Activated CD4-positive, alpha-beta T cell treated with anti-CD3 and anti-CD28 coated beads for 36 hours (primary cell): ENCODE data around the gene COA6. TPM values are rescaled to one million over a fixed set of nuclear protein-coding genes. Genes with fewer than 3 reads are reported as not detected.
"Not testable (repeated sequence)": the region's sequence is repeated elsewhere in the genome, so short reads cannot be mapped to it uniquely, and the experiment has no call there.

Experiments
- ATAC-seq: fragments of 200-7000 bp; cut with Tn5 transposase; one replicate; pipeline ENCODE4 v1.10.0; 2021; ENCODE audit warnings: mild to moderate bottlenecking, moderate library complexity
- CTCF ChIA-PET: fragments of 350-600 bp; sonication (Branson Sonifier 250); formaldehyde crosslinking; loops from one replicate; lab custom pipeline; 2021; ENCODE audit warnings: antibody characterized with exemption; lab: Charles Lee
- POLR2A ChIA-PET: fragments of 350-600 bp; sonication (Branson Sonifier 250); formaldehyde crosslinking; loops from one replicate; lab custom pipeline; 2021; ENCODE audit warnings: antibody characterized with exemption, inconsistent platforms; lab: Charles Lee
- DNase-seq: peaks from one replicate; pipeline ENCODE4 v3.0.0-alpha.2; 2020
- H3K27ac Mint-ChIP-seq: one replicate; pipeline ENCODE4 v1.8.0; 2021; ENCODE audit warnings: mixed read lengths
- H3K27me3 Mint-ChIP-seq: one replicate; pipeline ENCODE4 v1.8.0; 2021; ENCODE audit warnings: mixed read lengths
- H3K36me3 Mint-ChIP-seq: one replicate; pipeline ENCODE4 v1.8.0; 2021; ENCODE audit warnings: low read depth, mixed read lengths
- H3K4me1 Mint-ChIP-seq: one replicate; pipeline ENCODE4 v1.8.0; 2021; ENCODE audit warnings: mixed read lengths
- H3K4me3 Mint-ChIP-seq: one replicate; pipeline ENCODE4 v1.8.0; 2021; ENCODE audit warnings: mild to moderate bottlenecking, moderate library complexity, mixed read lengths
- H3K9me3 Mint-ChIP-seq: one replicate; pipeline ENCODE4 v1.8.0; 2021; ENCODE audit warnings: low read depth, mixed read lengths
- intact Hi-C, 2 experiments: fragments of 100-400 bp; cut with DNase I in 1 of 2; cut with micrococcal nuclease in 1 of 2; formaldehyde crosslinking; loops; one replicate each; pipeline versions ENCODE4 v1.14.2 to v1.15.1; 2022 to 2024; cut with DNase I, micrococcal nuclease
- total RNA-seq, 2 experiments: library from RNA; stranded (reverse); gene quantifications; one replicate each; pipeline ENCODE4 v1.2.3, GENCODE V29; 2021

Gene COA6
- total RNA-seq, 2 experiments from 2014 or later = 56.5 to 69.5 TPM

- Mint-ChIP-seq H3K4me1 (no peaks in the 10 kb centered on the region), H3K36me3 (no peaks in the 10 kb centered on the region), H3K9me3 (peaks cover 20% of the 10 kb centered on the region), H3K4me3 (no peak overlapping the region), H3K27me3 (peaks cover 3% of the 10 kb centered on the region), H3K27ac (no peak overlapping the region)
- DNase-seq = no peak
- ChIA-PET POLR2A (no interaction called here), CTCF (interaction anchor here (0.8 to 1.2 kb wide), 3 partner anchors 18 to 226 kb away, joined by 3 to 6 read pairs (median 3); no protein-coding TSS in a partner anchor)
- intact Hi-C loops = no loop called here
- no peak for ATAC-seq
These were observed 32.7 kb upstream of the COA6 start for GRCh38 chr1:234340528-234340927.

- peaks cover 6% of the 10 kb centered on the region for H3K9me3 Mint-ChIP-seq
- H3K36me3 Mint-ChIP-seq = no peaks in the 10 kb centered on the region
- intact Hi-C loops = no loop called here
- CTCF ChIA-PET = interaction anchor here (1.3 kb wide), 1 partner anchor 16 kb away, joined by 5 read pairs; no protein-coding TSS in a partner anchor
- no peak for ATAC-seq
- POLR2A ChIA-PET = no interaction called here
- H3K4me3 Mint-ChIP-seq = no peak overlapping the region
- no peak overlapping the region for H3K27ac Mint-ChIP-seq
- H3K4me1 Mint-ChIP-seq = no peaks in the 10 kb centered on the region
- peaks cover 3% of the 10 kb centered on the region for H3K27me3 Mint-ChIP-seq
- no peak for DNase-seq
These were observed 30.5 kb upstream of the COA6 start for GRCh38 chr1:234342774-234343173.

GRCh38 chr1:234345237-234345636, 28.0 kb upstream of the COA6 start:
- intact Hi-C loops = no loop called here
- ChIA-PET POLR2A (no interaction called here), CTCF (interaction anchor here (1.2 to 1.3 kb wide), 2 partner anchors 19 to 35 kb away, joined by 3 read pairs; no protein-coding TSS in a partner anchor)
- no peaks in the 10 kb centered on the region for H3K4me1 Mint-ChIP-seq
- no peak overlapping the region for H3K4me3 Mint-ChIP-seq
- peaks cover 4% of the 10 kb centered on the region for H3K9me3 Mint-ChIP-seq
- H3K27ac Mint-ChIP-seq = no peak overlapping the region
- H3K27me3 Mint-ChIP-seq = peaks cover 8% of the 10 kb centered on the region
- H3K36me3 Mint-ChIP-seq = no peaks in the 10 kb centered on the region
- ATAC-seq (no peak), DNase-seq (no peak)

- intact Hi-C loops = no loop called here
- no peak overlapping the region for H3K4me3 Mint-ChIP-seq
- H3K4me1 Mint-ChIP-seq = no peaks in the 10 kb centered on the region
- POLR2A ChIA-PET = no interaction called here
- H3K36me3 Mint-ChIP-seq = no peaks in the 10 kb centered on the region
- H3K27me3 Mint-ChIP-seq = peaks cover 5% of the 10 kb centered on the region
- DNase-seq = no peak
- no peak overlapping the region for H3K27ac Mint-ChIP-seq
- CTCF ChIA-PET = interaction anchor here (0.7 to 1.0 kb wide), 2 partner anchors 9 to 22 kb away, joined by 3 read pairs; no protein-coding TSS in a partner anchor
- no peak for ATAC-seq
- no peaks in the 10 kb centered on the region for H3K9me3 Mint-ChIP-seq
These were observed 24.3 kb upstream of the COA6 start for GRCh38 chr1:234348964-234349363.

- no peaks in the 10 kb centered on the region for H3K9me3 Mint-ChIP-seq
- H3K36me3 Mint-ChIP-seq = no peaks in the 10 kb centered on the region
- no peaks in the 10 kb centered on the region for H3K27me3 Mint-ChIP-seq
- intact Hi-C loops = no loop called here
- no peak overlapping the region for H3K4me3 Mint-ChIP-seq
- peak; percentile 68 for ATAC-seq
- H3K27ac Mint-ChIP-seq = peak overlapping the region; percentile 51
- CTCF ChIA-PET = no interaction called here
- DNase-seq = no peak
- POLR2A ChIA-PET = no interaction called here
- H3K4me1 Mint-ChIP-seq = no peaks in the 10 kb centered on the region
These were observed 17.3 kb upstream of the COA6 start for GRCh38 chr1:234355782-234356510.

GRCh38 chr1:234356615-234357269, 16.5 kb upstream of the COA6 start:
- DNase-seq = peak; percentile 42
- H3K36me3 Mint-ChIP-seq, H3K27me3 Mint-ChIP-seq, intact Hi-C loops, H3K9me3 Mint-ChIP-seq, POLR2A ChIA-PET, H3K4me1 Mint-ChIP-seq: not testable (repeated sequence)
- CTCF ChIA-PET = interaction anchor here (0.7 to 1.6 kb wide), 3 partner anchors 8 to 201 kb away, joined by 3 to 4 read pairs (median 3); no protein-coding TSS in a partner anchor
- Mint-ChIP-seq H3K4me3 (peak overlapping the region; percentile 68), H3K27ac (peak overlapping the region; percentile 51)
- ATAC-seq = peak; percentile 33

GRCh38 chr1:234357831-234358230, 15.4 kb upstream of the COA6 start:
- ATAC-seq (no peak), DNase-seq (no peak)
- Mint-ChIP-seq H3K4me1 (no peaks in the 10 kb centered on the region), H3K4me3 (peak overlapping the region; percentile 56), H3K27me3 (no peaks in the 10 kb centered on the region), H3K27ac (peak overlapping the region; percentile 4), H3K9me3 (no peaks in the 10 kb centered on the region), H3K36me3 (no peaks in the 10 kb centered on the region)
- CTCF ChIA-PET = interaction anchor here (0.8 to 1.6 kb wide), 3 partner anchors 9 to 97 kb away, joined by 3 to 4 read pairs (median 3); no protein-coding TSS in a partner anchor
- POLR2A ChIA-PET = no interaction called here
- intact Hi-C loops = no loop called here

- ChIA-PET CTCF (interaction anchor here (0.7 to 1.2 kb wide), 3 partner anchors 10 to 32 kb away, joined by 3 to 4 read pairs (median 3); no protein-coding TSS in a partner anchor), POLR2A (interaction anchor here (0.6 kb wide), 1 partner anchor 370 kb away, joined by 4 read pairs; no protein-coding TSS in a partner anchor)
- DNase-seq = no peak
- Mint-ChIP-seq H3K4me1 (no peaks in the 10 kb centered on the region), H3K36me3 (no peaks in the 10 kb centered on the region), H3K27me3 (no peaks in the 10 kb centered on the region), H3K27ac (no peak overlapping the region), H3K9me3 (no peaks in the 10 kb centered on the region), H3K4me3 (no peak overlapping the region)
- intact Hi-C loops = no loop called here
- ATAC-seq = no peak
These were observed 12.1 kb upstream of the COA6 start for GRCh38 chr1:234361102-234361603.

GRCh38 chr1:234362558-234362957, 10.7 kb upstream of the COA6 start:
- no peak for ATAC-seq

GRCh38 chr1:234368320-234369032, 4.8 kb upstream of the COA6 start:
- DNase-seq = peak; percentile 54
- intact Hi-C loops = no loop called here
- POLR2A ChIA-PET = no interaction called here
- H3K27ac Mint-ChIP-seq = peak overlapping the region; percentile 26
- peak overlapping the region; percentile 3 for H3K4me3 Mint-ChIP-seq
- H3K4me1 Mint-ChIP-seq = peaks cover 29% of the 10 kb centered on the region
- peak; percentile 34 for ATAC-seq
- H3K9me3 Mint-ChIP-seq = no peaks in the 10 kb centered on the region
- H3K36me3 Mint-ChIP-seq = peaks cover 4% of the 10 kb centered on the region
- H3K27me3 Mint-ChIP-seq = no peaks in the 10 kb centered on the region
- CTCF ChIA-PET = interaction anchor here (1.0 kb wide), 1 partner anchor 58 kb away, joined by 4 read pairs; no protein-coding TSS in a partner anchor

More at GRCh38 chr1:234362558-234362957, 10.7 kb upstream of the COA6 start:
- Mint-ChIP-seq H3K27me3 (no peaks in the 10 kb centered on the region), H3K36me3 (no peaks in the 10 kb centered on the region), H3K4me1 (no peaks in the 10 kb centered on the region), H3K27ac (no peak overlapping the region), H3K4me3 (no peak overlapping the region), H3K9me3 (no peaks in the 10 kb centered on the region)
- ChIA-PET POLR2A (no interaction called here), CTCF (no interaction called here)
- intact Hi-C loops = no loop called here
- DNase-seq = no peak

- Mint-ChIP-seq H3K4me1 (peaks cover 29% of the 10 kb centered on the region), H3K4me3 (no peak overlapping the region), H3K27ac (no peak overlapping the region), H3K27me3 (no peaks in the 10 kb centered on the region), H3K9me3 (no peaks in the 10 kb centered on the region), H3K36me3 (peaks cover 5% of the 10 kb centered on the region)
- no peak for ATAC-seq
- no peak for DNase-seq
- ChIA-PET CTCF (no interaction called here), POLR2A (no interaction called here)
- intact Hi-C loops = no loop called here
These were observed 4.2 kb upstream of the COA6 start for GRCh38 chr1:234369033-234369430.
